Stimulated activated CD4-positive, alpha-beta T cell treated with anti-CD3 and anti-CD28 coated beads, TNF-alpha, amount 100 ng/mL, for 4 hours (primary cell): ENCODE results near the gene ZNF48.

Experiments used
- DNase-seq, 3 experiments: peaks; one replicate each; pipeline ENCODE4 v3.0.0-alpha.2; 2020; ENCODE audit warnings: low read depth in 3 of 3

Gene ZNF48

GRCh38 chr16:30439720-30440348 is 44.6 kb downstream of the ZNF48 start:
- DNase-seq = no peak

- DNase-seq = no peak
These were observed 48.4 kb downstream of the ZNF48 start for GRCh38 chr16:30443631-30444030.

- DNase-seq = no peak
These were observed 49.3 kb downstream of the ZNF48 start for GRCh38 chr16:30444231-30445148.

GRCh38 chr16:30445149-30445407 is 49.9 kb downstream of the ZNF48 start:
- no peak for DNase-seq

- DNase-seq = peak; percentile 84 to 95 (median 91)
These were observed 50.4 kb downstream of the ZNF48 start, which contains the start of gene SEPHS2 for GRCh38 chr16:30445408-30446202. Gene SEPHS2, minus strand, starts transcription at chr16:30445874. Its CDS starts 147 bp downstream, at chr16:30445727.

GRCh38 chr16:30446203-30446595 is 51.0 kb downstream of the ZNF48 start:
- no peak for DNase-seq

- DNase-seq = no peak
These were observed 52.4 kb downstream of the ZNF48 start for GRCh38 chr16:30447512-30448226.

GRCh38 chr16:30449116-30449435 is 53.9 kb downstream of the ZNF48 start:
- no peak for DNase-seq
